PFSK-1 (cell line): ENCODE data around the gene EFCAB6.

Experiments
- FOXP2 ChIP-seq: optimal IDR thresholded peaks from 2 replicates; pipeline ENCODE3; 2011; ENCODE audit warnings: borderline replicate concordance, control low read depth, inconsistent platforms; ENCODE audit not compliant: insufficient read depth; ENCODE audit errors: extremely low read length, extremely low read depth
- POLR2AphosphoS5 ChIP-seq: IDR thresholded peaks from 2 replicates; pipeline ENCODE4 v1.6.1; 2012; ENCODE audit warnings: low read depth, mild to moderate bottlenecking, control low read depth, low read length, moderate library complexity
- REST ChIP-seq, 2 experiments: IDR thresholded peaks; 2 replicates each; pipeline versions ENCODE4 v1.6.1 to v1.8.0; 2011 to 2012; ENCODE audit warnings: low read depth in 2 of 2, low read length in 2 of 2, control low read depth in 1 of 2, inconsistent platforms in 1 of 2, mild to moderate bottlenecking in 1 of 2, moderate library complexity in 1 of 2; ENCODE audit not compliant: insufficient read depth in 1 of 2
- SIN3A ChIP-seq: IDR thresholded peaks from 2 replicates; pipeline ENCODE4 v1.6.1; 2012; ENCODE audit warnings: mild to moderate bottlenecking, low read length, moderate library complexity, borderline replicate concordance; ENCODE audit not compliant: insufficient read depth
- TAF1 ChIP-seq: IDR thresholded peaks from 2 replicates; pipeline ENCODE4 v1.6.1; 2012; ENCODE audit warnings: low read length, control low read depth, borderline replicate concordance; ENCODE audit not compliant: insufficient read depth

GRCh38 chr22:43504068-43504467 is 308.0 kb downstream of the EFCAB6 start:
- no peak for TF ChIP-seq SIN3A
- TF ChIP-seq TAF1: no peak
- TF ChIP-seq REST (IDR thresholded peaks at IDR 0.05; ENCODE audit: insufficient read depth in 1 of 2, low read depth in 2 of 2, low read length in 2 of 2): no peak
- TF ChIP-seq POLR2AphosphoS5: no peak
- TF ChIP-seq FOXP2: no peak
